ENCODE data around the gene HYAL4. TPM values are rescaled to one million over a fixed set of nuclear protein-coding genes. Genes with fewer than 3 reads are reported as not detected.

Gene HYAL4
- total RNA-seq, 1 experiment from 2014 or later, result not detected

- ATAC-seq (no peak), DNase-seq (ENCODE audit: low read depth, low spot score) (no peak)
- no peaks in the 10 kb centered on the region for H3K36me3 ChIP-seq (ENCODE audit: control insufficient read depth, insufficient read depth, low read length)
- in situ Hi-C loops (cut with HindIII; ENCODE audit: low pct_unique_long_range_greater_than_20kb, low sequenced_read_pairs) (no loop called here), intact Hi-C loops (cut with micrococcal nuclease; ENCODE audit: unreplicated experiment) (no loop called here)
- no peaks in the 10 kb centered on the region for H3K27me3 ChIP-seq (ENCODE audit: control insufficient read depth, insufficient read depth, low read length)
- no peaks in the 10 kb centered on the region for H3K4me1 ChIP-seq (ENCODE audit: control insufficient read depth, insufficient read depth, low read length)
- H3K9me3 ChIP-seq (ENCODE audit: control insufficient read depth, insufficient read depth, low read depth, low read length), result no peaks in the 10 kb centered on the region
- no peak overlapping the region for H3K27ac ChIP-seq (ENCODE audit: low read length)
- ChIA-PET CTCF (no interaction called here), POLR2A (no interaction called here)
- TF ChIP-seq POLR2AphosphoS5 (IDR thresholded peaks at IDR 0.05; ENCODE audit: low read depth, low read length), result no peak
- TF ChIP-seq CTCF (IDR thresholded peaks at IDR 0.05), result no peak
- TF ChIP-seq REST (IDR thresholded peaks at IDR 0.05; ENCODE audit: insufficient read depth in 1 of 2, low read depth in 2 of 2, low read length in 1 of 2), result no peak
- no peak for TF ChIP-seq SIN3A (IDR thresholded peaks at IDR 0.05; ENCODE audit: borderline replicate concordance, insufficient read depth, low read depth, low read length)
- no peak for TF ChIP-seq TCF7L2 (IDR thresholded peaks at IDR 0.05; ENCODE audit: low read depth, low read length)
- no peak overlapping the region for H3K4me3 ChIP-seq (ENCODE audit: low read depth in 2 of 2, low read length in 2 of 2)
- no TSS peak for BruUV-seq (replicated peaks)
Observed at GRCh38 chr7:123823898-123824753, 20.8 kb upstream of the HYAL4 start.

- Histone ChIP-seq H3K4me3 (ENCODE audit: low read depth in 2 of 2, low read length in 2 of 2) (no peak overlapping the region), H3K4me1 (ENCODE audit: control insufficient read depth, insufficient read depth, low read length) (no peaks in the 10 kb centered on the region), H3K9me3 (ENCODE audit: control insufficient read depth, insufficient read depth, low read depth, low read length) (no peaks in the 10 kb centered on the region), H3K36me3 (ENCODE audit: control insufficient read depth, insufficient read depth, low read length) (no peaks in the 10 kb centered on the region), H3K27ac (ENCODE audit: low read length) (no peak overlapping the region), H3K27me3 (ENCODE audit: control insufficient read depth, insufficient read depth, low read length) (no peaks in the 10 kb centered on the region)
- no peak for TF ChIP-seq REST (IDR thresholded peaks at IDR 0.05; ENCODE audit: insufficient read depth in 1 of 2, low read depth in 2 of 2, low read length in 1 of 2)
- TF ChIP-seq TCF7L2 (IDR thresholded peaks at IDR 0.05; ENCODE audit: low read depth, low read length), result no peak
- no peak for TF ChIP-seq SIN3A (IDR thresholded peaks at IDR 0.05; ENCODE audit: borderline replicate concordance, insufficient read depth, low read depth, low read length)
- TF ChIP-seq CTCF (IDR thresholded peaks at IDR 0.05), result no peak
- TF ChIP-seq POLR2AphosphoS5 (IDR thresholded peaks at IDR 0.05; ENCODE audit: low read depth, low read length), result no peak
- ChIA-PET POLR2A (no interaction called here), CTCF (no interaction called here)
- BruUV-seq (replicated peaks), result no TSS peak
- intact Hi-C loops (cut with micrococcal nuclease; ENCODE audit: unreplicated experiment), result no loop called here
- DNase-seq (ENCODE audit: low read depth, low spot score) (no peak), ATAC-seq (no peak)
- in situ Hi-C loops (cut with HindIII; ENCODE audit: low pct_unique_long_range_greater_than_20kb, low sequenced_read_pairs), result no loop called here
Observed at GRCh38 chr7:123824754-123825067, 20.3 kb upstream of the HYAL4 start.

All from Panc1 (cell line).